Astrocyte (in vitro differentiated cells and primary cell): ENCODE data around the gene CDCA4.

Experiments used
- CTCF ChIP-seq: IDR thresholded peaks from 2 replicates; pipeline ENCODE4 v1.5.1; 2011; ENCODE audit warnings: low read depth, mild to moderate bottlenecking, inconsistent platforms, low read length, moderate library complexity; ENCODE audit not compliant: insufficient read depth
- EZH2 ChIP-seq: IDR thresholded peaks from 2 replicates; pipeline ENCODE4 v1.6.1; 2012; ENCODE audit warnings: mild to moderate bottlenecking, low read length, inconsistent platforms; ENCODE audit not compliant: insufficient read depth

GRCh38 chr14:105067140-105067968, 46.5 kb upstream of the CDCA4 start:
- TF ChIP-seq CTCF: no peak
- TF ChIP-seq EZH2: no peak
